Bronchial smooth muscle cell (primary cell): ENCODE data around the gene HAUS1. TPM values are rescaled to one million over a fixed set of nuclear protein-coding genes. Genes with fewer than 3 reads are reported as not detected.

Source experiments
- total RNA-seq: library from RNA; depleted of rRNA; stranded (reverse); fragments of >200 nt; gene quantifications from 2 replicates; pipeline ENCODE4 v1.2.1, GENCODE V29; 2014

HAUS1 gene, protein sequence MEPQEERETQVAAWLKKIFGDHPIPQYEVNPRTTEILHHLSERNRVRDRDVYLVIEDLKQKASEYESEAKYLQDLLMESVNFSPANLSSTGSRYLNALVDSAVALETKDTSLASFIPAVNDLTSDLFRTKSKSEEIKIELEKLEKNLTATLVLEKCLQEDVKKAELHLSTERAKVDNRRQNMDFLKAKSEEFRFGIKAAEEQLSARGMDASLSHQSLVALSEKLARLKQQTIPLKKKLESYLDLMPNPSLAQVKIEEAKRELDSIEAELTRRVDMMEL
- 31.7 and 34.5 TPM in 2 replicates for total RNA-seq

DNA sequence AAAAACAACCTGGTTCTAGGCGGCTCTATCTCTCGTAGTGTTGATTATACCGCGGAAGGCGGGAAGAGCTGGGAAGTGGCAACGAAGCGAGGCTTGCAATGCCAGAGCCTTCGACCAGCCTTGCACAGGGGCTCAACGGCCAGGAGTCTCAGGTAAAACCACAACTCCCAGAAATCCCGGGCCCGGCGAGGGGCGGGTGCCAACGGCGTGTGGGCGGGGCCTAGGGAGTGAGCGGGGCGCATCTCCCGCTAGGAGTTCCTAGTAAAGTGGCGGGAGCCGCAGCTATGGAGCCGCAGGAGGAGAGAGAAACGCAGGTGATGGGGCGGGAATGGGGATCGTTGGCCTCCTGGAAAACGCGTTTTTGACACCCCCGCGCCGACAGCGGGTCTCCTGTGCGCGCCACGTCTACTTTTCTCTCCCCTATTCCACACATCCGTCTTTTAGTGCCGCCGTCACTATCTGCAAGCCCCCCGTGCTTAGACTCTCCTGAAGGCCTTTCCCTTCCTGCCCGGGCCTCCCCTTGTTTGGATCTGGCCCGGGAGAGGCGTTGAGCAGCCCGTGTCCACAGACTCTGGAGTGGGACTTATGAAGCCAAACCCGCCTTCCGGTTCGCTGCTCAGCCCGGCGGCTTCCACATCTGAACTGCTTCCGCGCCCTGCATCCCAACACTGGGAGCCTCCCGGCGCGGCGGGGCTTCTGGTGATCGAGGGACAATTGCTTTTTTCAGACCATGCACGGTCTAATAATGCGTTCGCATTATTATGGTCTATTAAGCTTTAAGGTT lies at the start of gene HAUS1:
TSS of gene HAUS1 (plus strand) at position 258 of the 784 bp plus-strand sequence. CDS start at position 285, 27 bp downstream.

DNA sequence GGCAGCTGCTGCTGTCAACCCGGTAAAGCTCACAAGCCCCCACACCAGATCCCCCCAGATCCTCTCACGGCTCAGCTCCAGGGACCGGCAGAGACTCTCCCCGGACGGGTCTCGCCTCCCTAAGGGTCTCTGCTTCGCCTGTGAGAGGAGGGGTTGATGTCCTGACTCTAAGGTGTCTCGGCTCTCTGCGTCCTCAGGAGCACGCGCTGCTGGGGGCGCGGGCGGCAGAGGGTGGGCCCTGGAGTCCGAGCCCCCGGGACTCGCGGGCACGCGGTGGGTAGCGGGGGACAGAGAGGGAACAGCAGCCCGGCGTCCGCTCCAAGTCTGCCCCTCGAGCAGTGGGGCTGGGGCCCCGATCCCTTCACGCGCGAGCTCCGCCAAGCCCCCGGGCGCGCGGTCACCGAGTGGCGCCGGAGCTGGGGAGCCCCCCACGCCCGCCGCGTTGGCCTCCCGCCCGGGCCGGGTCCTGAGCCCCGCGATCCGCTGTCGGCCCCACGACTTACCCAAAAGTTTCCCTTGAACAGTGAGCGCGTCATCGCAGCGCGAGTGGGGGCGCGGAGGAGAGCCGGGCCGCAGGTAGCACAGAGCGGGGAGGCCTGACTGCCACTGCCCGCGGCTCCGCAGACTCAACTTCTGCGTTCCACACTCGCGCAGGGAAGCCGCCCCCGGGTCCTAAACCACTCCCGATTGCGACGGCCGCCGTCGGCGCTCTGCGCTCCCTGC lies 32.4 kb upstream of the HAUS1 start, which contains the start of gene PSTPIP2:
TSS of gene PSTPIP2 (minus strand) at position 608 of the 723 bp plus-strand sequence. CDS start at position 536, 72 bp downstream.

DNA sequence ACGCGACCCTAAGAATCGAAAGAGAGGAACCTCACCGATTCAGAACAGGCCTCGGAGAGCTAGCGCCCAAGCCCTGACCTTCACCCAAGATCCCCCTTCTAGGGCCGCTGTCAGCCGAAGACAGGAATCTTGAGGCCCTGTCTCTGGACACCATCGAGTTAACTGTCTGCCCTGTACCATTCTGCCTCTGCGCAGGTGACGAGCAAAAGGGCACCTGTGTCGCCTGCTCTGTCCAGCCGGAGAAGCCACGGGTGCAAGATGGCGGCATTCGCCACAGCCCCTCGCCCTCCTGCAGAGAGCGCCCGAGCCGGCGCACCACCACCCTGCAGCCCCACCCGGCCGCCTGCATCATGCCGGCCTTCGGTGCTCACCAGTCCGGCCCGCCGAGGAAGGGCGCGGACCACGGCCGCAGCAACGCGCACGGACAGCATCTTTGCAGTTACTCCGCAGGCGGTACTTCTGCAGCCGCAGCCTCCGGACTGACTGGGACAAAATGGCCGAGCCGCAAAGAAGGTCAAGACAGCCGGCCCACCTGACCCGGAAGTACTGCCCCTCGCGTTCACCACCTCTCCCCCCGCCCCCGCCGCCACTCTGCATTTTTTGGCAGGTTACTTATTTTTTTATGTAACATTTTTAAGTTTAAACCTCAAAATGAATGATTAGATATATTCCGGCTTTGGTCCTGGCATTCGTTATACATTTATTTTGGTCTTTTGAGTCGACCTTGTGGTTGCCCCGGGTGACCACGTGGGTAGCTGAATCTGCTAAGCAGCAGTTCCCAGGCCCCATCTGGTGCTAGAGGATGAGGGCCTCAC lies 6.2 kb upstream of the HAUS1 start, which contains the start of gene ATP5F1A:
TSS of gene ATP5F1A (minus strand) at position 496 of the 815 bp plus-strand sequence. CDS start at position 431, 65 bp downstream.

Other genes starting within 250 kb of the HAUS1 start
- gene EPG5, start 137.1 kb upstream of the HAUS1 start, total RNA-seq: 21.8 and 31.2 TPM in 2 replicates
- gene PSTPIP2, start 32.1 kb upstream of the HAUS1 start, total RNA-seq: 2.7 and 6.9 TPM in 2 replicates
- gene ATP5F1A, start 6.1 kb upstream of the HAUS1 start, total RNA-seq: 802 and 836 TPM in 2 replicates